Transverse colon (tissue), 3 donors: ENCODE data around the gene LOX.

Experiments
- POLR2A ChIP-seq: fragments of 450-650 bp; IDR thresholded peaks from one replicate; pipeline ENCODE4 v1.6.1; 2016; ENCODE audit warnings: antibody characterized with exemption, mild to moderate bottlenecking, moderate library complexity
- TF ChIP-seq, protein P1 (sequence below), 5 experiments: fragments of 200-600 bp in 3 of 5; fragments of 450-650 bp in 2 of 5; sonication (generic) in 3 of 5; IDR thresholded peaks; 1 replicate in 2 of 5; 2 replicates in 3 of 5; pipeline ENCODE4 v1.5.1; 2016 to 2017; ENCODE audit warnings: antibody characterized with exemption in 5 of 5, inconsistent platforms in 3 of 5, mild to moderate bottlenecking in 2 of 5, moderate library complexity in 1 of 5

DNA sequence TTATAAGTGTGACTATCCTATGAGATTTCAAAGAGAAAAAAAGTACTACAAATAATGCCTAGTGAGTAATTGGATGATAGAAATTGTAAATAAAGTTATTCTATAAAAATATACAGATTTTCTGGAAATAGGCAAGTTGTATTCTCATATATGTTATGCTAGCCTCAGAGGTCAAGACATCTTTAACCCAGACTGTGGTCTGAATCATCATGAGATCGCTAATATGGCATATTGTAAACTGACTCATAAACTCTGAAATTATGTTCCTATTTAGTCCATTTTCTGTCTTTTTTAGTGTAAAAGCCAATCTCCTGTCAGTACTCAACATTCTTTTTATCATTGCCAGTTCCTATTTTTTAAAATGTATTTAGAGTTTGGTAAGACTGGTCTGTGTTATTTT lies 14.2 kb downstream of the LOX start:
- TF ChIP-seq, protein P1, sequence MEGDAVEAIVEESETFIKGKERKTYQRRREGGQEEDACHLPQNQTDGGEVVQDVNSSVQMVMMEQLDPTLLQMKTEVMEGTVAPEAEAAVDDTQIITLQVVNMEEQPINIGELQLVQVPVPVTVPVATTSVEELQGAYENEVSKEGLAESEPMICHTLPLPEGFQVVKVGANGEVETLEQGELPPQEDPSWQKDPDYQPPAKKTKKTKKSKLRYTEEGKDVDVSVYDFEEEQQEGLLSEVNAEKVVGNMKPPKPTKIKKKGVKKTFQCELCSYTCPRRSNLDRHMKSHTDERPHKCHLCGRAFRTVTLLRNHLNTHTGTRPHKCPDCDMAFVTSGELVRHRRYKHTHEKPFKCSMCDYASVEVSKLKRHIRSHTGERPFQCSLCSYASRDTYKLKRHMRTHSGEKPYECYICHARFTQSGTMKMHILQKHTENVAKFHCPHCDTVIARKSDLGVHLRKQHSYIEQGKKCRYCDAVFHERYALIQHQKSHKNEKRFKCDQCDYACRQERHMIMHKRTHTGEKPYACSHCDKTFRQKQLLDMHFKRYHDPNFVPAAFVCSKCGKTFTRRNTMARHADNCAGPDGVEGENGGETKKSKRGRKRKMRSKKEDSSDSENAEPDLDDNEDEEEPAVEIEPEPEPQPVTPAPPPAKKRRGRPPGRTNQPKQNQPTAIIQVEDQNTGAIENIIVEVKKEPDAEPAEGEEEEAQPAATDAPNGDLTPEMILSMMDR (IDR thresholded peaks at IDR 0.05) = no peak
- no peak for TF ChIP-seq POLR2A
